Measurements from ENCODE around the gene CILP2.

GRCh38 chr19:19517235-19517619 is 20.8 kb upstream of the CILP2 start:
- no peak for TF ChIP-seq POLR2A (IDR thresholded peaks at IDR 0.05; ENCODE audit: low read depth, low read length)
- no peak for TF ChIP-seq POLR2AphosphoS5 (IDR thresholded peaks at IDR 0.05; ENCODE audit: low read depth, low read length)
- TF ChIP-seq TAF1 (IDR thresholded peaks at IDR 0.05; ENCODE audit: borderline replicate concordance, low read depth, low read length), result no peak

All from GM12892 (cell line).